HG02588 (cell line): ENCODE data around the gene PNPLA2.

Experiments used
- ATAC-seq: cut with Tn5 transposase; IDR thresholded peaks from one replicate; pipeline ENCODE4 v1.9.1; 2021; ENCODE audit warnings: mild to moderate bottlenecking, moderate library complexity; ENCODE audit not compliant: unreplicated experiment

PNPLA2 gene

DNA sequence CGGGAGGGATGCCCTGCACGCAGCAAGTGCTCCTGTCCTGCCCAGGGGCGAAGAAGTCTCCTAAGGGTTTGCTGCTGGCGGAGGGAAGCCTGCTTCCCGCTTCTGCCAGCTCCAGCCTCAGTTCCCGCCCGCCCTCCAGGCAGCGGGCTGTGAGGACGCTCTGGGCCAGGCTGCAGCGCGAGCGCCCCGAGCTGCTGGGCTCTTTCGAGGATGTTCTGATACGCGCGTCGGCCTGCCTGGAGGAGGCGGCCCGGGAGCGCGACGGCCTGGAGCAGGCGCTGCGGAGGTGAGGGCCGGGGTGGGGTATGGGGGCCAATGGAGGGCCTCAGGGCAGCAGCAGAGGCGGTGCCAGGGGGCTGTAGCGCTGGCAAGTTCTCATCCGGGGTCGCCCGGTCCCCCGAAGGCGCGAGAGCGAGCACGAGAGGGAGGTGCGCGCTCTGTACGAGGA is 11.2 kb downstream of the PNPLA2 start:
- no peak for ATAC-seq

GRCh38 chr11:830295-831117 is 11.8 kb downstream of the PNPLA2 start:
- ATAC-seq, result peak; percentile 36

GRCh38 chr11:831118-831864 is 12.6 kb downstream of the PNPLA2 start:
- ATAC-seq, result no peak

- ATAC-seq, result no peak
Observed at GRCh38 chr11:831961-832528, 13.3 kb downstream of the PNPLA2 start.

GRCh38 chr11:832529-833113 is 13.9 kb downstream of the PNPLA2 start, which contains the start of gene CD151:
Gene CD151 (plus strand): TSS chr11:832952. CDS start chr11:836070, 3,118 bp downstream.
- peak; percentile 39 for ATAC-seq

DNA sequence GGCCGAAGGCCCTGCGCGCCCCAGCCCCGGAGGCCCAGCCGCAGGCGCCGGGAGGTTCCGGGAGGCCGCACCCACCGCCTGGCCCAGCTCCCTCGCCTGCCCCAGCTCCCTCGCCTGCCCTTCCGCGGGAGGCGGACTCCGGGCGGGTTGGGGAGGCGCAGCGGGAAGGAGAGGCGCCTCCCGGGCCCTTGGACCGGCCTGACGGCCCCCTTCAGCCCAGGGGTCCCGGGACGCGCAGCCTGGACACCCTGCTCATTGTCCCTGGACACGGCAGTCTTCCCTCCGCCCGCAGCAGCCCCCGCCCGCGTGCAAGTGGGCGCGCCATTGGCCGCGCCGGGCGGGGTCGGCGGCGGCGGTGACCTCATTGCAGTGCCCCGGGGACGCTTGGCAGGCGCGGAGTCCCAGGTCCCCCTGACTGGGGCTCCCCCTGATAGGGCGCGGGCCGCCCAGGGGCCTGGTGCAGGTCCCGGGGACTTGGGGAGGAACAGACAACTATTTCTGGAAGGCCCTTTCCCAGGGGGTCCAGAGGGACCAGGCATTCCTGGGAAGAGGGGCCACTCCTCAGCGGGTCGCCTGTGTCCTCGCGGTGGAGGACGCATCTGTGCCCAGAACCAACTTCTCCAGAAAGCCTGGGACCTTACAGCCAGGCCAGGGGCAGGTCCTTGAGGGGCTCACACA is 14.5 kb downstream of the PNPLA2 start:
- ATAC-seq, result no peak

DNA sequence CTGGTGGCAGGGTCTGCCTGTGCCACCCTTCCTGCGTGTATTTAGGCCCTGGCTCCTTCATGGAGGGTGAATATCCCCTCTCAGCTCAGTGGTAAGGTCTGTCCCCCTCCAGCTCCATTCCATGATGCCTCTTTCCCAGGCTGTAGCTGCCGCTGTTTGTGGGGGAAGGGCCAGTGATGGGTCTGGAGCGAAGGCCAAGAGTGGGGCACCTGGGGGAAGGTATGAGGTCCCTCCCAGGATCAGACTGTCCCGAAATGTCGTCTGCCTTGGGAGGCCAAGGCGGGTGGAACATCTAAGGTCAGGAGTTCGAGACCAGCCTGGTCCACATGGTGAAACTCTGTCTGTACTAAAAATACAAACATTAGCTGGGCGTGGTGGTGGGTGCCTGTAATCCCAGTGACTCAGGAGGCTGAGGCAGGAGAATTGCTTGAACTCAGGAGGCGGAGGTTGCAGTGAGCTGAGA is 15.2 kb downstream of the PNPLA2 start:
- ATAC-seq, result no peak

GRCh38 chr11:834371-835316 is 15.9 kb downstream of the PNPLA2 start:
- no peak for ATAC-seq

DNA sequence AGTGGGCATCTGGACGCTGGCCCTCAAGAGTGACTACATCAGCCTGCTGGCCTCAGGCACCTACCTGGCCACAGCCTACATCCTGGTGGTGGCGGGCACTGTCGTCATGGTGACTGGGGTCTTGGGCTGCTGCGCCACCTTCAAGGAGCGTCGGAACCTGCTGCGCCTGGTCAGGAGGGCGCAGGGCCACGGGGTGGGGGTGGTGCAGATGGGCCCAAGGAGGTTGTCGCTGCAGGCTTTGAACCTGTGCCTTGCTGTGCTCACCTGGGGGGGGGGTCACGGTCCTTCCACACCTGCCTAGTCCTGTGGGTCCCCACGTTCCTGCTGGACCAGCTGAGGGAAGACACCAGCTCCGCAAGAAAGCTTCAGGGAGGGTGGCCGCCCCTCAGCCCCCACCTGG is 17.6 kb downstream of the PNPLA2 start:
- no peak for ATAC-seq

GRCh38 chr11:836700-837099 is 18.0 kb downstream of the PNPLA2 start:
- no peak for ATAC-seq

GRCh38 chr11:837189-837989 is 18.7 kb downstream of the PNPLA2 start:
- no peak for ATAC-seq

GRCh38 chr11:837990-838307 is 19.2 kb downstream of the PNPLA2 start:
- ATAC-seq, result no peak

- ATAC-seq, result no peak
Observed at GRCh38 chr11:838441-839279, 19.9 kb downstream of the PNPLA2 start.

DNA sequence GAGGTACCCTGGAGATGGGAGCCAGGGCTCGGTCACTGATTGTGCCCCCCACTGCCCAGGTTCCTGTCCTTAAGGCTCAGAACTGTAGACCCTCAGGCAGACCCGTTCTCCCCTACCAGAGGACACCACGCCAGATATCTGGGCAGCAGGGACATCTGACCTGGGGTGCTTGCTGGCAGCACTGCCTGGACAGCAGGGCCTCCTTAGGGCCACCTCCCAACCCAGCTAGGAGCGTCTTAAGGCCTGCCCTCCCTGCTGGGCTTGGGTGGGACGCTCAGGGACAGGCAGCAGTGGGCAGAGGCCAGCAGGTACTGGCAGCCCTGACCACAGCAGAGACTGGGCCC is 20.5 kb downstream of the PNPLA2 start:
- ATAC-seq, result no peak

GRCh38 chr11:839875-840617 is 21.3 kb downstream of the PNPLA2 start:
- ATAC-seq, result no peak

DNA sequence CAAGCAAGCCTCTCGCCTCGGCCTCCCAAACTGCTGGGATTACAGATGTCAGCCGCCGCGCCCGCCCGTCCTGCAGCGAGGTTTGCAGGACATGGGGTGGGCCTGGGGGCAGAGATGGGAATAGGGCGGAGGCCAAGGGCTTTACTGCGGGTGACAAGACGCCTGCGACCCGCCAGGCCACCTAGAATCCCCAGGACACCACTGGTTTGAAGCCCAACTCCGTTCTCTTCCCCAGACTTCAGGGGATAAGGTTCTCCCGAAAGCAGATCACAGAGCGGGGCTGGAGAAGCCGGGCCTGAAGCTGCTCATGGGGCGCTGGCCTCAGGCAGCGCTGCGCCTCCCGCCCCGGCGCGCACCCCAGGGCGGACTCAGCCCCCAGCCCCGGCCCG is 23.3 kb downstream of the PNPLA2 start:
- no peak for ATAC-seq

DNA sequence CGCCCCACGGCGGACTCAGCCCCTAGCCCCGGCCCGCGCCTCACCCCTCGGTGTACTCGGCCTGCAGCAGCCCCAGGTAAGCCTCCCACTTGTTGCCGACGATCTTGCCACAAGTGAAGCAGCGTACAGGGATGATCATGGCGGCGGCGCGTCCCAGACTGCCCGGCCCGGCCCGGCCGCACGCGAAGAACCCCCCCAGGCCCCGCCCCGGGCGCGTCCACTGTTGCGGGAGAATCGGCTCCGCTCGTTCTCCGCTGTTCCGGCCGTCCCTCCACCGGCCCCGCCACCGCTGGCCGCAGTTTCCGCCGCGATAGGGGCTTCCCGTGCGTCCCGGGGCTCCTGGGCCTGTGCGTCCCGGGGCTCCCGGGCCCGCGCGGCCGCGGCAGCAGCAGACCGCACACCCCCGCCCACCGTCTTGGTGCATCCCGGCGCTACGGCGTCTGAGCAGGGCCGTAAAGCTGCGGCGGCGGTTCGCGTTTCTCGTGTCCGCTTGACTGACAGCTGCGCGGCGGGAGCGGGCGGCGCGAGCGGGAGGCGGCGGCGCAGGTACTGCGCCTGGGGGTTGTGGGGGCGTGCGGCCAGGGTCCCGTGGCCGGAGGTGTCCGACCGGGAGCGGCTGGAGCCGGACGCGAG is 23.8 kb downstream of the PNPLA2 start, which contains the start of the genes POLR2L and TSPAN4:
Gene POLR2L (minus strand): TSS at position 160 of the 633 bp plus-strand sequence. CDS start 21 bp downstream, at position 139.
Gene TSPAN4 (plus strand): TSS at position 483 of the 633 bp plus-strand sequence. CDS start 7,453 bp downstream, outside the sequence.
- peak; percentile 64 for ATAC-seq
